ENCODE results near the gene GDPD5. TPM values are rescaled to one million over a fixed set of nuclear protein-coding genes. Genes with fewer than 3 reads are reported as not detected.

The GDPD5 gene, protein sequence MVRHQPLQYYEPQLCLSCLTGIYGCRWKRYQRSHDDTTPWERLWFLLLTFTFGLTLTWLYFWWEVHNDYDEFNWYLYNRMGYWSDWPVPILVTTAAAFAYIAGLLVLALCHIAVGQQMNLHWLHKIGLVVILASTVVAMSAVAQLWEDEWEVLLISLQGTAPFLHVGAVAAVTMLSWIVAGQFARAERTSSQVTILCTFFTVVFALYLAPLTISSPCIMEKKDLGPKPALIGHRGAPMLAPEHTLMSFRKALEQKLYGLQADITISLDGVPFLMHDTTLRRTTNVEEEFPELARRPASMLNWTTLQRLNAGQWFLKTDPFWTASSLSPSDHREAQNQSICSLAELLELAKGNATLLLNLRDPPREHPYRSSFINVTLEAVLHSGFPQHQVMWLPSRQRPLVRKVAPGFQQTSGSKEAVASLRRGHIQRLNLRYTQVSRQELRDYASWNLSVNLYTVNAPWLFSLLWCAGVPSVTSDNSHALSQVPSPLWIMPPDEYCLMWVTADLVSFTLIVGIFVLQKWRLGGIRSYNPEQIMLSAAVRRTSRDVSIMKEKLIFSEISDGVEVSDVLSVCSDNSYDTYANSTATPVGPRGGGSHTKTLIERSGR
- total RNA-seq (2022; extraction: Qiagen RNA extraction; ENCODE audit: low read depth), result 7.0 to 13.1 TPM (median 10.9 TPM) in 5 replicates

DNA sequence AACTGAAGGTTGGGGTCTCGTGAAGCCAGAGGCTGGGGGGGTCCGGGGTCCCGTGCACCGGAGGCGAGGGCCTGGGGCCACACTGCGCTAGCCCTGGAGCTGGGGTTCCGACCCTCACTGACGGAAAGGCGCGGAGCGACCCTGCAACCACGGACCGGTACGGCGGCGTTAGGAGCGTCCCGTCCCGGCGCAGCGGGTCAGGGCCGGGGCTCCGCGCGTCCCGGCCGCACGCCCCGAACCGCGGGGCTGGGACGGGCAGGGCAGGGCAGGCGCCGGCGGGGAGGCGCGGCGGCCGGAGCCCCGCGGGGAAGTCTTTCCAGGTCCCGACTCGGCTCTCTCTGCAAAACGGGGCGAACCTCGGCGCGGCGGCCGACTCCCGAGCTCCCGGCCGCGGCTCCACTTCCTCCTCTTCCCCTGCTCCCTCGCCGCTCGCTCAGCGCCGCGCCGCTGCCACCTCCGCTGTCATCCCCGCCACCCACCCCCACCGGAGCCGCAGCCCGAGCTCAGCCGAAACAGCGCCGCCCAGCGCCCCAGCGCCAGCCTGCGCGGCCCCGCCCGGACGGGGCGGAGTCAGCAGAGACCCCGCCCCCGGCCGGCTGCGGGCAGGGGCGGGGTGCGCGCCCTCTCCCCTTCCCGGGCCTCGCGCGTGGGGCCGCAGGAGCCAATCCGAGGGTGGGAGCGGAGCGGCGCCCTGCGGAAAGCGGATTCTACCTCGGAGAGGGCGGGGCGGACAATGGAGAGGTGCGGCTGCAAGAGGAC, at the start of gene GDPD5:
Gene GDPD5, minus strand, starts transcription at position 509 of the 759 bp plus-strand sequence. CDS start 48,206 bp downstream, outside the sequence.

DNA sequence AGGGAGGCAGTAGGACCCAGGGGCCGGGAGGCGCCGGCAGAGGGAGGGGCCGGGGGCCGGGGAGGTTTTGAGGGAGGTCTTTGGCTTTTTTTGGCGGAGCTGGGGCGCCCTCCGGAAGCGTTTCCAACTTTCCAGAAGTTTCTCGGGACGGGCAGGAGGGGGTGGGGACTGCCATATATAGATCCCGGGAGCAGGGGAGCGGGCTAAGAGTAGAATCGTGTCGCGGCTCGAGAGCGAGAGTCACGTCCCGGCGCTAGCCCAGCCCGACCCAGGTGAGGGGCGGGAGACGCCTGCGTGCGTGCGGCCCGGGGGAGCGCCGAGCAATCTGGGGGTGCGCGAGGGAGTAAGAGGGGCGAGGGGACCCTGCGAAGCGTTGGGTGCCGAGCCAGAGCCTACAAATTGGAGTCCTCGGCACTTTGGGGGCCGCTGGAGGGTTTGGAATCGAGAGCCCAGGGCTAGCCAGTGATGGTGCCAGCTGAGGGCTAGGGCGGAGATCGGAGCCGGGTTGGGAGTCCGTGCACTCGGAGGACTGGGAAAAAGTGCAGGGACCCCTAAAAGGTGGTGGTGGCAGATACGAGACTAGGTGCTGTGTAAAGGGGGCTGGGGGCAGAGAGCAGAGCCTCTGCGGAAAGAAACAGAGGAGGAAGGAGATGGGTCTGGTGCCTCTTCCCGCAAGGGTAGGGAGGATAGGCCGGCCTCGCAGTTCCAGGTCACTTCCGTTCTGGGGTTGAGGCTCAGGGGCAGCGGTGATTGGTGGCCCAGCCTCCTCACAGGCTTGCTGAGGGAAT, 36.5 kb upstream of the GDPD5 start, which contains the start of gene SERPINH1:
Gene SERPINH1, plus strand, starts transcription at position 206 of the 788 bp plus-strand sequence. CDS start 4,097 bp downstream, outside the sequence.

DNA sequence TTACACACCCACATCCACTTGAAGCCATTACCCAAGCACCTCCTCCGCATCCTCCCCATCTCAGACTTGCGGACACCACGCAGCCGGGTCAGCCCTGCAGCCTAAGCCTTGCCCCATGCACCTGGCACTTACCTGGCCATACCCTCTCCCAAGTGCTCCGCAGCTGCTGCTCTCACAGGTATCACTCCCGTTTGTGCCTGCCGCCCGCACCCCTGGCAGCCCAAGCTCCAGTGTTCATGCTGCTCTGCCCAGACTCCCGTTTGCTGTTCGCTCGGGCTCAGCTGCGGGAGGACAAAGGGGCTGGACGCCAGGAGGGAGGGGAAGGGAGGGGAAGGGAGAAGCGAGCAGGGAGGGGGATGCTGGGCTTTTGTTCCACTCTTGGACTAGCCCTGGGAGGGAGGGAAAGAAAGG, 92.8 kb downstream of the GDPD5 start, which contains the start of gene KLHL35:
Gene KLHL35, minus strand, starts transcription at position 293 of the 411 bp plus-strand sequence. CDS start 2,574 bp downstream, outside the sequence.

DNA sequence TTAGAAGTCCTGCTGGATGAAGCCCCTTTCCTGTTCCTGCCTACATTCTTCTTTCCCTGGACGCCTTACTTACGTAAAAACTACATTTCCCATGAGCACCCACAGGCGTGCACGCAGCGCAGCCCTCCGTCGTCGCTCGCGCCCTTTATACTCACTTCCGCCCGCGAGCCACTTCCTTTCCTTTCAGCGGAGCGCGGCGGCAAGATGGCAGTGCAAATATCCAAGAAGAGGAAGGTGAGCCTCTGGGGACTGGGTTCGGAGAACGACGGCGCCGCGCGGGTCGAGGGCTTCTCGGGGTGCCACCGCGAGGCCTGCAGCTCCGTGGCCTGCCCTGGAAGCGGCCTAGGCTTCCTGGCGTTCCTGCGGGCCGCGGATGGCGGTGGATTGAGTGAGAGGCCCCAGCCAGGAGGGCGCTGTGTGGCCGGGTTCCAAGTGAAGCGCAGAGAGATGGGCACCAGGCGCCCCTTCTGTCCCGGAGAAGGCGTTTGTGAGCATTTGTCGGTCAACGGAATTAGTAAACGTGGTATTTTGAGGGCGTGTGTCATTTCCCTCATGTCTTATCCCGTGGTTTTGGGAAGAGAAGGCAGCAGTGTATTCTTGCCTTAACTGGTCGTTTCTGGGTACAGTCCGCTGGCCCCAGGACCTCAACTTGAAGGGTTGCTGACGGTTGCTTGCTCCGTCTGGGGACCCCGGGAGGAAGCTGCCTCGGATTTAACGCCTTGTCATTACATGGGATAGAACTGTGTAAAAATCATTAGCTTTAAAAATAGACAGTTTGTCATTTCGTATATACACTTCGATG, 126.2 kb downstream of the GDPD5 start, which contains the start of gene RPS3:
Gene RPS3, plus strand, starts transcription at position 175 of the 802 bp plus-strand sequence. Its CDS starts 30 bp downstream, at position 205.

Other genes with a start within 250 kb of the GDPD5 start
- 3.1 to 3.9 TPM (median 3.8 TPM) in 5 replicates for gene ARRB1, start 174.3 kb downstream of the GDPD5 start, total RNA-seq (2022; extraction: Qiagen RNA extraction; ENCODE audit: low read depth)
- 3,237 to 4,303 TPM (median 3,614 TPM) in 5 replicates for gene RPS3, start 126.4 kb downstream of the GDPD5 start, total RNA-seq (2022; extraction: Qiagen RNA extraction; ENCODE audit: low read depth)
- 0.51 to 1.3 TPM (median 1.1 TPM) in 5 replicates for gene KLHL35, start 92.7 kb downstream of the GDPD5 start, total RNA-seq (2022; extraction: Qiagen RNA extraction; ENCODE audit: low read depth)
- 67.0 to 111 TPM (median 98.3 TPM) in 5 replicates for gene SERPINH1, start 36.3 kb upstream of the GDPD5 start, total RNA-seq (2022; extraction: Qiagen RNA extraction; ENCODE audit: low read depth)
- 1.5 to 2.0 TPM (median 1.7 TPM) in 5 replicates for gene MAP6, start 143.1 kb upstream of the GDPD5 start, total RNA-seq (2022; extraction: Qiagen RNA extraction; ENCODE audit: low read depth)
- not detected in 5 replicates for gene MOGAT2, start 191.9 kb upstream of the GDPD5 start, total RNA-seq (2022; extraction: Qiagen RNA extraction; ENCODE audit: low read depth)
- 1.7 to 3.2 TPM (median 2.3 TPM) in 5 replicates for gene DGAT2, start 242.8 kb upstream of the GDPD5 start, total RNA-seq (2022; extraction: Qiagen RNA extraction; ENCODE audit: low read depth)